Brain pericyte (primary cell): ENCODE results near the gene GRB10.
"Not testable (repeated sequence)": the region's sequence is repeated elsewhere in the genome, so short reads cannot be mapped to it uniquely, and the experiment has no call there.

ENCODE experiments used
- DNase-seq: peaks from one replicate; pipeline ENCODE4 v3.0.0-alpha.2; 2012; ENCODE audit warnings: low read depth, low spot score

The GRB10 gene

GRCh38 chr7:50608196-50608906, 174.3 kb downstream of the GRB10 start:
- no peak for DNase-seq

GRCh38 chr7:50607524-50608125, 175.1 kb downstream of the GRB10 start:
- DNase-seq = no peak

DNA sequence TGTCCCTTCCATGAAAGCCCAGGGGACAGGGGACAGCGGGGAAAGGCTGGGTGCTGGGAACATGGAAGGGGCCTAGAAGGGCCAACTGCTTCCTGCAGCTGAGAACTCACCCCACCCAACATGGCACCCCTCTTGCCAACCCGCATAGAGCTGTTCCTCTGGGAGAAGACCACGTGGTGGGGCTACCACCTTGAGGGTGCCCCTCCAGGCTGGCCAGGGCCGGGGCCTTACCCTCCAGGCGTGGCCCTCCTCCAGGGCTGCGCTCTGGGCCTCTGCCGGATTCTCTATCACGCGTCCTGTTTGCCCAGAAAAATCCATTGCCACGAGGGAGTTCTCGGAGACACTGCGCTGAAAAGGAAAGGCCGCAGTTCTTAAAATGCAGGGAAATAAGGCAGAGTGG, 177.6 kb downstream of the GRB10 start:
- no peak for DNase-seq

- DNase-seq = no peak
These were observed 179.4 kb downstream of the GRB10 start for GRCh38 chr7:50603287-50603686.

- no peak for DNase-seq
These were observed 183.3 kb downstream of the GRB10 start for GRCh38 chr7:50599385-50599784.

DNA sequence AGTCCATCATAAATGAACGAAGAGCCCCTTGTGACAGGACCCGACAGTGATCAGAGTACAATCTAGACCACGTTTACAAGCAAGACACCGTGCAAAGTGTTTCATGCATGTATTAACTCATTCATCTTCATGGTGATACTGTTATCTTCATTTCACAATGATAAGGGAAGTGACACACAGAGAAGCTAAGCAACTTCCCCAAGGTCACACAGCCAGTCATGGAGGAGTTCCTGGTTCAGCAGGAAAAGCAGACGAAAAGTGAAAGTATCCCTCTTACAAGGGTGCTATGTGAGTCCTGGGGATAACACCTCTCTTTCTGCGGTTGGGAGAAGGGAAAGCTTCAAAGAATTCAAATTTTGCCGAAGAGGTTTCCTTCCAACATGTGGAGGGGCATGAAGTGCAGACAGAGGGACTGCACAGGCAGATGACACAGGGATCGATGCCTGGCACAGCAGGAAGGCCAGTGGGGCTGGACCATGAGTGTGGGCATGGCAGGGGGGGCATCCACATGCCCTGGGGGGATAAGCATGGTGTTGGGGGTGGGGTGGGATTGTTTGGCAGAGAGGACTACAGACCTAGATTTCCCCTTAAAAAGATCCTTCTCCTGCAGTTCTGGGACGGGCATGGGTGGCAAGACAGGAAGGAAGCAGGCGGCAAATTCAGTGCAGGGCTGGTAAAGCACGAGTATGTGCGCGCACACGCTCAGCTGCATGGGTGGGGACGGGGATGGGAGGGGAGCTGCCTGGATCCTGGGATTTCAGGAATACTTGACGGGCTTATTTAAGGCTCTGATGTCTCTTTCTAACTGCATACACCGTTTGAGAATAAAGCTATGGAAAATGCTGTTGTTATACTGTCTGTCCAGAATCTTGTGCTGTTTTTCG, 184.0 kb downstream of the GRB10 start:
- DNase-seq = no peak

GRCh38 chr7:50596484-50596883, 186.2 kb downstream of the GRB10 start:
- no peak for DNase-seq

DNA sequence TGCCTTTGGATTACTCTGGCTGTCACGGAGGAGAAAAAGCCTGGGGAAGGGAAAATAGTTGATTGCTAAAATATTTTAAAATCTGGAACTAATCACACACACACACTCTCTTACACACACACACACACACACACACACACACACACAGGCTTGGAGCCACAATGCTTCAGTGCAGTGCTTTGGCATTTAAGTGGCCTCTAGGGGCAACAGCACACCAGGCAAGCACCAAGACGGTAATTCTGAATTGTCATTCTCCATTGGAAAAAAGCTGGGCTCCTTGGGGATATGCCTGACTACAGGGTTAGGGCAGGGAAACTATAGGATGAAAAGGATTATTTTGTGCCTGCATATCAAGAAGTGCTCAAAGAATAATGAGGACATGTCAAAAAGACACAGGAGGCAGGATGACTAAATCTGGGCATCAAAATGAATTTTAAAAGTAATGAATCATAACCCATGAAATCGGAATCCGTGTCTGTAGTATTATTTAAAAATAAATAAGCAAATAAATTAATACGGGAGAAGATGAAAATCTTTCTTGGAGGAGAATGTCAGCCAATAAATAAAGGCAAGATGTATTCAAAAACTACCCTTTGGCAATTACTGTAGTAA, 187.1 kb downstream of the GRB10 start:
- DNase-seq = no peak

- DNase-seq = no peak
These were observed 187.8 kb downstream of the GRB10 start for GRCh38 chr7:50594734-50595485.

DNA sequence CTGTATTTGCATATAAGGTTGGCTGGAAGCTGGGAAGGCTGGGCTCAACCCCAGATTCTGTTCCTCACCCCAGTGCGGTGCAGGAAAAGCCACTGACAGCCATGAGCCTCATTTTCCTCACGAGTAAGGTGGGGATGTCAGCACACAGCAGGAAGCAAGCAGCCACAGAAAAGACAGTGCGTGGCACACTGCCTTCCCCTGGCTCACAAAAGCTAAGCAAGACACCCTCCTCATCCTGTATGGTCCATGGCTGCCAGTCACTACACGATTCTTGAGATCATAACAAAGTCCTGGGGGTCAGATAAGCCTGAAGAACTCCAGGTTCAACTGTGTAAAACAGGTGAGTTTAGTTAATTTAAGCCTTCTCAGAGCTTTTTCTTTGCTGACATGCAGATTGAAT, 188.6 kb downstream of the GRB10 start:
- no peak for DNase-seq

DNA sequence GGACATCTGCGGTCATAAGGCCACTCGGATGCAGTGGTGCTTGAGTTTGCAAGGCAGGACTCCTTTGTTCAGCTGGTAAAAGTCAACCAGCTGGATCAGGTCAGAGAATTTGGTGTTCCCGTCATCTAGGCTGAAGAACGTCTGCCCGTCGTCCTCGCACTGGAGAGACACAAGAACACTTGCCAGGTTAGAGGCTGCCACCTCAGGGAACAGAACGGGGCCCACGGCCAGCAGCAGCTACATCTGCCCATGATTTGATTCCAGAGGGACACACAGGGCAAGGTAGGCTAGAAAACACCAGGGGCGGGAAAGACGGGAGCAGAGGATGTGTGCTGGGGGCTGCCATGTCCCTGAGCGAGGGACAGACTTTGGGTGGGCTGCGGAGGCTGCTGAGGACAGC, 189.8 kb downstream of the GRB10 start:
- DNase-seq = no peak

- DNase-seq = no peak
These were observed 190.9 kb downstream of the GRB10 start for GRCh38 chr7:50591480-50592438.

GRCh38 chr7:50591098-50591479, 191.6 kb downstream of the GRB10 start:
- DNase-seq = no peak

DNA sequence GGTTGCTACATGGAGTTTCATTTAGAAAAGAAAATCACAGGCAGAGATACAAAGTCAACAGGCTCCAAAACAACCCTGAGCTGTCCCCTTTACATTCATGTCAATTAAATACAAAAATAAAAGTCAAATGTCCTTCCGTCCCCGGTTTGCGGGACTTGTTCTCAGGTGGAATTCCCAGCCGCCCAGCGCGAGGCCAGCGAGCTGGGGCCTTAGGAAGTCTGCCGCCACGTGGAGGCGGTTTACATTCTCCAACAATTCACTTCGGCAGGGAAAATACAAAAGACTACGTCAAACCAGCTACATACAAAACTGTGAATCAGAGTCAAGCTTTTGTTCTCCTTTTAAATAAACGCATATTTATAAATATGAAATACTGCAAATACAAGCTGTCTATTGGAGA, 192.2 kb downstream of the GRB10 start:
- DNase-seq = no peak

- DNase-seq = no peak
These were observed 193.3 kb downstream of the GRB10 start for GRCh38 chr7:50589364-50589763.

GRCh38 chr7:50588937-50589336, 193.8 kb downstream of the GRB10 start:
- no peak for DNase-seq

- DNase-seq = no peak
These were observed 195.0 kb downstream of the GRB10 start for GRCh38 chr7:50587737-50588136.

DNA sequence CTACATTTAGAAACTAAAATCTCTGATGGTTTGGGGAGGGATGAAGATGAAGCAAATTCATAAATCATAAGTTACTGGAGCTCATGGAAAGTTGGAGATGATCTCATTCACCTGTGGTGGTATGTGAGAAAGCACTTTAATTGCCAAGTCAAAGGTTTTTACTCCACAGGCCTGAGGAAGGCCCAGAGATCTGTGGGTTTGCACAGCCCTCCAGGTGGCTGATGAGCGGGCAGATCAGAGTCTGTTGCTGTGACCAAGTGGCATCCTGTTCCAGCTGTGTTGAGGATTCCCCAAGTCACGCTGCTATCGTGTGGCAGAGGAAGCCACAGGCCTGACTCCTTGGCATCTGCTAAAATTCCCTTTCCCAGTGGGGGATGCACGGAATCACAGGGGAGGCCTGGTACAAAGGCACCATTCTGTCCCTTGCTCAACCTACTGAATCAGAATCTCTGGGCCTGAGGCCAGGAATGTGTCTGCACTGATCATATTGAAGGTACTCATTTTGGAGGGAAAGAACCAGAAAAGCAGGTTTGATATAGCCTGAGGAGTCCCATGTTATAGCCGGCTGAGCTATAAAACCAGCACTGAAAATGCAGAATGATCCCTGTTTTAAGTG, 197.8 kb downstream of the GRB10 start:
- DNase-seq = no peak

DNA sequence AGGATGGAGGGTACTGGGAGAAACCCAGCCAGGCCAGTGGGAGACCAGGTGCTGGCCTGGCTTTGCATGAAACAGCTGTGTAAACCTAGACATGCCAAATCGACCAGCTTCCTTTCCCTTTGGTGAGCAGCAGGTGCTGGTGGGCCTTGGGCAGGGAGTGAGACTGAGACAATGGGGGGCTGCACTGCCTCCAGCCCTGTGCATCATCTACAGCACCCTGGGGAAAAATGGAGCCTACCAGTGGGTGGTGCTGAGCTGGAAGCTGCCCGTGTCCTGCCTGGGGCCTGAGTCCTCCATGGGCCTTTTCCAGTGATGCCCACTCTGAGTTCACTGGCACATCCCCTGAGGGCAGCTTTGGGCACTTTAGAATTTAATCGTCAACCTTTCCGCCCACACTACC, 198.3 kb downstream of the GRB10 start:
- DNase-seq = no peak

DNA sequence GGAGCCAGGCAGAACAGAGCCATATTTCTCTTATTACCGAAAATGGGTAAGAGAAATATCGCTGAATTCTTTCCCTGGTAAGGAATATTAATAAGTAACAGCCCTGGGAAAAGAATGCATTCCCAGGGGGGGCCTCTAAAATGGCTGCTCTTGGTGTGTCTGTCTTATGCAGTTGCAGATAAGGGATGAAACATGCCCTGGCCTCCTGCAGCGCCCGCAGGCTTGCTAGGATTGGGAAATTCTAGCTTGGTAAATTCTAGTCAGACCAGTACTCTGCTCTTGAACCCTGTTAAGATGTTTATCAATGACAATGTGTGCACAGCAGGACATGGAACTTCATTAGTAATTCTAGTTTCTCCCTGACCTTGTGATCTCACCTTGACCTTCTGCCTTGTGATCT, 199.4 kb downstream of the GRB10 start:
- not testable (repeated sequence) for DNase-seq
